ENCODE data around the gene PTPRM.

Gene PTPRM

DNA sequence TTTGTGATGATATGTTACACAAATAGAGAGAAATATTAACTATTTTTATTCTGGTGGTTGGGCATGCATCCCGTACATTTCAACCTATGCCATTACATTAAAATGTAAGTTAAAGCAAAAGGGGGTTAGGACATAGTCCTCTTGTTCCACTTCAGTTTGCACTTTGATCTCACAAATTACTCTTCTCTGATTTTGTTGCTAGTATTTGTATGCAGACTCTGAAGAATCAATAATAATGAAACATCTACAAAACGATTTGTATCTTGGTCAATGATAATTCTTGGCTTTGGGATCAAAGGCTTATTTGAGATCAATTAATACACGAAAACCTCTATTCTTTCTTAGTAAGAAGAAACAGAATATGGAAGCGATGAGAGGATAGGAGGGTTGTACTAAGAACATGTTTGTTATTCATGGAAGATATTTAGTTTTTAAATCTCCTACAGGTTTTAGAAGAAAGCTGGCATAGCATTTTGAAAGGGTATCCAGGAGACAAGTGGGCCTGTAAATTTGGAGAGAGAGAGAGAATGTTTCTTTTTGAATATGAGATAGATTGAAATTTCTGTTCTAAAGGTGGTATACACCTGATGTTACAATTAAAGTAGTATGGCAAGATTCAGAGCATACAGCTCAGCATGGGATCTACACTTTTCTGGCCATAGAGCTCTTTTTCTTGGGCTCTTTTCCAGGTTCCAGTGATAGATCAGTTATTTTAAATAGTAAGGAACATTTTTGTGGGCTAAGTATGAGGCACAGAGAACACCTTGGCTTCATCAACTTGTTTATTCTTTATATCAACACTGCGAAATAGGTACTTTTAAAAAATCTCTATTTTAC lies 347.9 kb downstream of the PTPRM start:
- Histone ChIP-seq H3K4me1 (ENCODE audit: insufficient read depth, low read length) (peaks cover 7% of the 10 kb centered on the region), H3K4me3 (ENCODE audit: low read depth in 1 of 2, low read length in 2 of 2) (no peak overlapping the region), H3K9me3 (ENCODE audit: low read length) (no peaks in the 10 kb centered on the region), H3K27ac (ENCODE audit: low read depth, low read length) (no peak overlapping the region), H3K27me3 (ENCODE audit: control insufficient read depth in 1 of 2, insufficient read depth in 2 of 2, low read length in 2 of 2) (no peaks in the 10 kb centered on the region), H3K36me3 (ENCODE audit: insufficient read depth, low read length) (no peaks in the 10 kb centered on the region), H3K9ac (ENCODE audit: low read length) (no peak overlapping the region)

DNA sequence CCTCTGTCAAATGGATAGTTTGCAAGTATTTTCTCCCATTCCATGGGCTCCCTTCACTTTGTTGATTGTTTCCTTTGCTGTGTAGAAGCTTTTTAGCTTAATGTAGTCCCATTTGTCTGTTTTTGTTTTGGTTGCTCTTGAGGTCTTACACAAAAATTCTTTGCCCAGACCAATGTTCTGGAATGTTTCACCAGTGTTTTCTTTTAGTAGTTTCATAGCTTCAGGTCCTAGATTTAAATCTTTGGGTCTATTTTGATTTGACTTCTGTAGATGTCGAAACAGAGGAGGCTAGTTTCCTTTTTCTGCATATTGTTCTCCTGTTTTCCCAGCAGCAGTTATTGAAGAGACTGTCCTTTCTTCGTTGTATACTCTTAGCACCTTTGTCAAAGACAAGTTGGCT lies 351.6 kb downstream of the PTPRM start:
- no peak overlapping the region for H3K4me3 ChIP-seq (ENCODE audit: low read depth in 1 of 2, low read length in 2 of 2)
- no peak overlapping the region for H3K27ac ChIP-seq (ENCODE audit: low read depth, low read length)
- H3K9me3 ChIP-seq (ENCODE audit: low read length) = no peaks in the 10 kb centered on the region
- H3K36me3 ChIP-seq (ENCODE audit: insufficient read depth, low read length) = no peaks in the 10 kb centered on the region
- H3K4me1 ChIP-seq (ENCODE audit: insufficient read depth, low read length) = peaks cover 19% of the 10 kb centered on the region
- no peak overlapping the region for H3K9ac ChIP-seq (ENCODE audit: low read length)
- H3K27me3 ChIP-seq (ENCODE audit: control insufficient read depth in 1 of 2, insufficient read depth in 2 of 2, low read length in 2 of 2) = no peaks in the 10 kb centered on the region

DNA sequence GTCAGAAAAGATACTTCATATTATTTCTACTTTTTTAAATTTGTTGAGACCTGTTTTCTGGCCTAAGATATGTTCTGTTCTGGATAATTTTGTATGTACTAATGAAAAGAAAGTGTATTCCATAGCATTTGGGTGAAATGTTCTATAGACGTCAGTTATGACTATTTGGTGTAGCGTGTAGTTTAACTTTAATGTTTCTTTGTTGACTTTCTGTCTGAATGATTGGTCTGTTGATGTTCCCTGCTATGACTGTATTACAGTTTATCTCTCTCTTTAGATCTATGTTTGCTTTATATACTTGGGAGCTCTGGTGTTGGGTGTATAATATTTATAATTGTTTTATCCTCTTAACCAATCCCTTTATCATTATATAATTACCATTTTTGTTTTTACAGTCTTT lies 352.4 kb downstream of the PTPRM start:
- Histone ChIP-seq H3K4me1 (ENCODE audit: insufficient read depth, low read length) (peaks cover 19% of the 10 kb centered on the region), H3K9ac (ENCODE audit: low read length) (no peak overlapping the region), H3K4me3 (ENCODE audit: low read depth in 1 of 2, low read length in 2 of 2) (no peak overlapping the region), H3K9me3 (ENCODE audit: low read length) (no peaks in the 10 kb centered on the region), H3K27ac (ENCODE audit: low read depth, low read length) (no peak overlapping the region), H3K27me3 (ENCODE audit: control insufficient read depth in 1 of 2, insufficient read depth in 2 of 2, low read length in 2 of 2) (no peaks in the 10 kb centered on the region), H3K36me3 (ENCODE audit: insufficient read depth, low read length) (no peaks in the 10 kb centered on the region)

DNA sequence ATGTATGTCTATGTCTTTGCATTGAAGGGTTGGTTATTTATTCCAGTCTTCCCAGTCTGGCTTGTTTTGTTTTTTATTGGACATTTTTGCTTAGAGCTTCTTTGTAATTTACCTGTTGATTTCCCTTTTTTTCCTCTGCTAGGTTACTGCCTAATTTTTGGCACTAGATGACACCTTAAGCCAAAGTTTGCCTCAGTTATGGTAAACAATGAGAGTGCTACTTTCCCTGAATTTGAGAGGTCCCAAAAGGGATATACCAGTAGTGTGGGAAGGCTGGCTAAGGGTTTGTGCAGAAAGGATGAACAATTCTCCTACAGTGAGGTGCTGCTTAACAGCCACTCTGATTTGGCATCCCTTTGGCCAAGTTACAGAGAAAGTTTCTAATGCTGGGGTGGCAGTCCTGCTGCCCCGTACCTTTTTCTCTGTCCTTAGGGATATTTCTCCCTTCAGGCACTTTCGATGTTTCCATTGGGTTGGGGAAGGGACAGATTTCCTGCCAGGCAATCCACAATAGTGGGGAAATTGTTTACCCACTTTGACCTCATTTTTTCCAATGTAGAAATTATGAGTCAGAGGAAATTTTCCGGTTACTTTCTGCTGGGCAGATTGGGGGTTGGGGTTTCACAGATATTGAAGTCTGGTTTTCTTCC lies 354.9 kb downstream of the PTPRM start:
- Histone ChIP-seq H3K9ac (ENCODE audit: low read length) (no peak overlapping the region), H3K9me3 (ENCODE audit: low read length) (no peaks in the 10 kb centered on the region), H3K27ac (ENCODE audit: low read depth, low read length) (no peak overlapping the region), H3K36me3 (ENCODE audit: insufficient read depth, low read length) (no peaks in the 10 kb centered on the region), H3K27me3 (ENCODE audit: control insufficient read depth in 1 of 2, insufficient read depth in 2 of 2, low read length in 2 of 2) (no peaks in the 10 kb centered on the region), H3K4me3 (ENCODE audit: low read depth in 1 of 2, low read length in 2 of 2) (no peak overlapping the region), H3K4me1 (ENCODE audit: insufficient read depth, low read length) (peaks cover 11% of the 10 kb centered on the region)

DNA sequence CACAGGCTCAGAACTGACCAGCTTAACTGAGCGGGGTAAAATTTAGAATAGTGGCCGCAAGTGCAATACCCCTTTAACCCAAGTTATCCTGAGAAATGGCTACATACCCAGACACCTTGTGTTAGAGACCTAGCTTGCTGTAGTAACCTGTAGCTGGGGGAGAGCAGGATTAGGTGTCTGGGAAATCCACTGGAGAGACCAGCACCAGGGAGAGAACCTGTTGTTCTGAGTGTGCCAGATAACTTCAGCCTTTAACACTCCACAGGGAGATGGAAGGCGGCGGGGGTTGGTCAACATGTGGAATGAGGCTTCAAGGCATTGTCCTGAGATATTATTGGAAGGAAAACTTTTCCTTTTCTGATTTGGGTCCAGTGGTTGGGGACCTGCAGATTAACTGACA lies 356.0 kb downstream of the PTPRM start:
- Histone ChIP-seq H3K27ac (ENCODE audit: low read depth, low read length) (no peak overlapping the region), H3K27me3 (ENCODE audit: control insufficient read depth in 1 of 2, insufficient read depth in 2 of 2, low read length in 2 of 2) (no peaks in the 10 kb centered on the region), H3K4me1 (ENCODE audit: insufficient read depth, low read length) (peaks cover 11% of the 10 kb centered on the region), H3K36me3 (ENCODE audit: insufficient read depth, low read length) (no peaks in the 10 kb centered on the region), H3K9me3 (ENCODE audit: low read length) (no peaks in the 10 kb centered on the region), H3K4me3 (ENCODE audit: low read depth in 1 of 2, low read length in 2 of 2) (no peak overlapping the region), H3K9ac (ENCODE audit: low read length) (no peak overlapping the region)

DNA sequence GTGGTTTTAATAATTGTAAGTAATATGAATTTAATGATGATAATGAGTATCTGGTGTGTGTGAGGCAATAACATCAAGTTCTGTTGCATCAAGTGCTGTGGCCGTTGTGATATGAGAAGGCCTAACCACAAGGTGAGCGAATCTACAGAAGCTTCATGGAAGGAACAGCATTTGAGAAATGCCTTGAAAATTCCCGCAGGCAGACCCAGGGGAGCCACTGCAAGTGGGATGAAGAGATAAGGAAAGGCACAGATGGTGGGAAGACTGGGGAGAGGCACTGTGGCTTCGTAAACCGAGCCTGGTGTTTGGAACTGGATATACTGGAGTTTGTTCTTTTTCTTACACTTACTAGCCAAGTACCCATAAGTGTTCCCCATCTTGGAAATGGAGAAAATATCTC lies 357.5 kb downstream of the PTPRM start:
- no peaks in the 10 kb centered on the region for H3K9me3 ChIP-seq (ENCODE audit: low read length)
- peaks cover 11% of the 10 kb centered on the region for H3K4me1 ChIP-seq (ENCODE audit: insufficient read depth, low read length)
- no peak overlapping the region for H3K27ac ChIP-seq (ENCODE audit: low read depth, low read length)
- no peaks in the 10 kb centered on the region for H3K36me3 ChIP-seq (ENCODE audit: insufficient read depth, low read length)
- no peak overlapping the region for H3K4me3 ChIP-seq (ENCODE audit: low read depth in 1 of 2, low read length in 2 of 2)
- no peaks in the 10 kb centered on the region for H3K27me3 ChIP-seq (ENCODE audit: control insufficient read depth in 1 of 2, insufficient read depth in 2 of 2, low read length in 2 of 2)
- H3K9ac ChIP-seq (ENCODE audit: low read length) = no peak overlapping the region

DNA sequence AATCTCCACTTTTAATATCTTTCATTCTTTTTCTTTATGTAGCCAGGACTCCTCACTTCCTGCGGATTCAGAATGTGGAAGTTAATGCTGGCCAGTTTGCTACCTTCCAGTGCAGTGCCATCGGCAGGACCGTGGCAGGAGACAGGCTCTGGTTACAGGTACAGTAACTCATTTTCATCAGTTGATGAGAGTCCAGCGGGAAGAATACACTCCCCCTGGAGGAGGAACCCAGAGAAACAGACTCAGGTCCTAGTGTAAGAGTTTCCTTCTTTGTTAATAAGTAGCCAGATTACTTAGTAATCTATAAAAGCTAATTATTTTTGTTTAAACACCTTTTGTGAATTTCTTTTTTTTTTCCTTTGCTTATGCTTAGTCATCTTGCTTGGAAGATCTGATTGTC lies 359.4 kb downstream of the PTPRM start:
- H3K36me3 ChIP-seq (ENCODE audit: insufficient read depth, low read length) = no peaks in the 10 kb centered on the region
- H3K27me3 ChIP-seq (ENCODE audit: control insufficient read depth in 1 of 2, insufficient read depth in 2 of 2, low read length in 2 of 2) = no peaks in the 10 kb centered on the region
- H3K9ac ChIP-seq (ENCODE audit: low read length) = no peak overlapping the region
- H3K4me1 ChIP-seq (ENCODE audit: insufficient read depth, low read length) = peaks cover 11% of the 10 kb centered on the region
- no peaks in the 10 kb centered on the region for H3K9me3 ChIP-seq (ENCODE audit: low read length)
- H3K4me3 ChIP-seq (ENCODE audit: low read depth in 1 of 2, low read length in 2 of 2) = no peak overlapping the region
- H3K27ac ChIP-seq (ENCODE audit: low read depth, low read length) = no peak overlapping the region

DNA sequence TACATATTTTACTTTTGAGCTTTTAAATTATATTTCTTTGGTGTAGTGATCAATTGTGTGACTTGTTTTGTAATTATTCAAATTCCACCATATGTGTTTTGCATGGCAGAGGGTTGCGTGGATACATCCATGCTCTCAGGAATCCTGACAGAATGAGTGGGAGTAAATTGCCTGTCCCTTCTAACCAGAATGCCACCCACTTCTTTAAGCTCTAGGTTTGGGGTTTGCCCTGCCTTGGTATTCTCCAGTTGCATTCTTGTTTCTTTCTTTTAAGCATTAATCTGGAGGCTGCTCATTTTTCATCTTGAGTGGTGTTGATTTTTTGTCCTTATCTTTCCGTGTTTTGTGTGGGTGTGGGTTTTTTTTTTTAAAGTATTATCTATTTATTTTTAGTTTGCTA lies 360.0 kb downstream of the PTPRM start:
- Histone ChIP-seq H3K27me3 (ENCODE audit: control insufficient read depth in 1 of 2, insufficient read depth in 2 of 2, low read length in 2 of 2) (no peaks in the 10 kb centered on the region), H3K36me3 (ENCODE audit: insufficient read depth, low read length) (no peaks in the 10 kb centered on the region), H3K9me3 (ENCODE audit: low read length) (no peaks in the 10 kb centered on the region), H3K27ac (ENCODE audit: low read depth, low read length) (no peak overlapping the region), H3K4me1 (ENCODE audit: insufficient read depth, low read length) (peaks cover 8% of the 10 kb centered on the region), H3K4me3 (ENCODE audit: low read depth in 1 of 2, low read length in 2 of 2) (no peak overlapping the region), H3K9ac (ENCODE audit: low read length) (no peak overlapping the region)

DNA sequence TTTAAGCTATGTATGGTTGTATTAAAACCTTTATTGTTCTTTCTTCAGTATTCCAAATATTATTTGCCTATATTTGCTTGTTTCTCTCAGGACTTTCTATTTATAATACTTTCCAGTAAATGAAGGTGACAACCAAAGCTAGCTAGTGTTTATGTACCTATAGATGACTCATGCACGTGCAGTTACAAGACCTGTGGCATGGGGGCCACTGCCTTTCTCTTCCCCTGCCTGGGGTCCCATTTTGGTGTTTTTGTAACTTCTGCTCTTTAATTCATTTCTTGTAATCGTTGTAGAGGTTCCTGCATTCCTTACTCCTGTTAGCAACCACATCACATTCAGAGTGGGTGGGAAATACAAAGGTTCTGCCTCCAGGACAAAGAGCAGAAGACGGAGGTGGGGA lies 364.6 kb downstream of the PTPRM start:
- H3K27ac ChIP-seq (ENCODE audit: low read depth, low read length) = no peak overlapping the region
- H3K4me3 ChIP-seq (ENCODE audit: low read depth in 1 of 2, low read length in 2 of 2) = no peak overlapping the region
- no peaks in the 10 kb centered on the region for H3K9me3 ChIP-seq (ENCODE audit: low read length)
- no peaks in the 10 kb centered on the region for H3K36me3 ChIP-seq (ENCODE audit: insufficient read depth, low read length)
- no peak overlapping the region for H3K9ac ChIP-seq (ENCODE audit: low read length)
- H3K4me1 ChIP-seq (ENCODE audit: insufficient read depth, low read length) = no peaks in the 10 kb centered on the region
- no peaks in the 10 kb centered on the region for H3K27me3 ChIP-seq (ENCODE audit: control insufficient read depth in 1 of 2, insufficient read depth in 2 of 2, low read length in 2 of 2)

DNA sequence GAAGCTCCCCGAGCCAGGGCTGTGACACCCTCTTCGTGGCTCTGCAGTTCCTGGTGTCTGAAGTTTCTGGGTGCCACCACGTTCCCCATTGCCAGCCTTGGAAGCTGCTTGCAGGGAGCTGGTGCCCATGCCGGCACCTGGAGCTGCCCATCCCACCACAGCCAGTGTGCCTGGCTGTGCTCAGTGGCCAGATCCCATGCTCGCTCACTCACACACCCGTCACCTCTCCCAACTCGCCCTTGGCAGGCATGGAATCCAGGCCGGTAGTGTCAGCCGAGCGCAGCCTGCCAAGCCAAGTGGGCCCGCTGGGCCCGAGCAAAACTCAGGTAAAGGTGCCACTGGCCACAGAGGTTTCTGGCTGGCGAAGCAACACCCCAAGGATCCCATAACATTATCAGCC lies 370.2 kb downstream of the PTPRM start:
- Histone ChIP-seq H3K9me3 (ENCODE audit: low read length) (no peaks in the 10 kb centered on the region), H3K27ac (ENCODE audit: low read depth, low read length) (no peak overlapping the region), H3K4me3 (ENCODE audit: low read depth in 1 of 2, low read length in 2 of 2) (no peak overlapping the region), H3K4me1 (ENCODE audit: insufficient read depth, low read length) (peaks cover 6% of the 10 kb centered on the region), H3K27me3 (ENCODE audit: control insufficient read depth in 1 of 2, insufficient read depth in 2 of 2, low read length in 2 of 2) (no peaks in the 10 kb centered on the region), H3K9ac (ENCODE audit: low read length) (no peak overlapping the region), H3K36me3 (ENCODE audit: insufficient read depth, low read length) (no peaks in the 10 kb centered on the region)

DNA sequence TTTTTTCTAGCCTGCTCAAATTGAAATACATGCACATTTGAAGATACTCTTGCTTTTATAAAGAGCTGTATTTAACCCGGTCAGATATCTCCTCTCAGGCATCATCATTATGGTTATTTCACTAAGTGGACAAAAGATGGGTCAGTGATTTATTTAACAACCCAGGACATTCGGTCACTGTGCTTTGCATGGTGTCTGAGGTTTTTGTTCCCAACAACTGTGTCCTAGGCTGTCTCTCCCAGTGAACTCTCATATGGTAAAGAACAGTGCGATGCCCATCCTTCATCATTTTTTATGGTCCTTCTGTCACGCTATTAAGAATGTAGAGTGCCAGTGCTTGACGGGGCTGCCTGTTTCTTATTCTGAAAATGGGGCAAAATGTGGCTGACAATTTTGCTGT lies 372.4 kb downstream of the PTPRM start:
- Histone ChIP-seq H3K36me3 (ENCODE audit: insufficient read depth, low read length) (no peaks in the 10 kb centered on the region), H3K9ac (ENCODE audit: low read length) (no peak overlapping the region), H3K27ac (ENCODE audit: low read depth, low read length) (no peak overlapping the region), H3K9me3 (ENCODE audit: low read length) (no peaks in the 10 kb centered on the region), H3K4me3 (ENCODE audit: low read depth in 1 of 2, low read length in 2 of 2) (no peak overlapping the region), H3K4me1 (ENCODE audit: insufficient read depth, low read length) (peaks cover 6% of the 10 kb centered on the region), H3K27me3 (ENCODE audit: control insufficient read depth in 1 of 2, insufficient read depth in 2 of 2, low read length in 2 of 2) (no peaks in the 10 kb centered on the region)

DNA sequence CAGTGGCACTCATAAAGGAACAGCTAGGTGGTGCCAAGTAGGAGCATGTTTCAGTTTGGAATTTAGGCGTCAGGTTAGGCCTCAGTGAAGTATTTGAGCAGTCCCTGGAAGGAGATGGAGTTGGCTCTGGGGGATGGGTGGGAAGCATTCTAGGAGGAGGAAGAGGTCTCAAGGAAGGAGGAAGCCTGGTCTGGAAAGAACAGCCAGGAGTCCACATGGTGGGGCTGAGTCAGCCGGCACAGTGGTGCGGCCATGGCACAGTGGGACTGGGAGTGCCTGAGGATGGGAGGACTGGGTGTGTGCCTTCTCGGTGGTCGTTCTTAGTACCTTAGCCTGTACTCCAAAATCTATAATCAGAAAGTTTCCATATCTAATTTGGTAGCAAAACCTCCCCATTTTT lies 373.3 kb downstream of the PTPRM start:
- Histone ChIP-seq H3K27ac (ENCODE audit: low read depth, low read length) (no peak overlapping the region), H3K9me3 (ENCODE audit: low read length) (no peaks in the 10 kb centered on the region), H3K4me3 (ENCODE audit: low read depth in 1 of 2, low read length in 2 of 2) (no peak overlapping the region), H3K36me3 (ENCODE audit: insufficient read depth, low read length) (no peaks in the 10 kb centered on the region), H3K27me3 (ENCODE audit: control insufficient read depth in 1 of 2, insufficient read depth in 2 of 2, low read length in 2 of 2) (no peaks in the 10 kb centered on the region), H3K9ac (ENCODE audit: low read length) (no peak overlapping the region), H3K4me1 (ENCODE audit: insufficient read depth, low read length) (peaks cover 6% of the 10 kb centered on the region)
